Rectal smooth muscle tissue (tissue), 1 donor: Measurements from ENCODE around the gene HYDIN.

Source experiments
- H3K27ac ChIP-seq: one replicate; pipeline ENCODE4 v1.7.0; 2013; ENCODE audit warnings: low read depth, low read length, inconsistent platforms
- H3K27me3 ChIP-seq: one replicate; pipeline ENCODE4 v1.7.0; 2013; ENCODE audit warnings: low read length; ENCODE audit not compliant: control insufficient read depth, insufficient read depth
- H3K36me3 ChIP-seq: one replicate; pipeline ENCODE4 v1.7.0; 2013; ENCODE audit warnings: low read length; ENCODE audit not compliant: control insufficient read depth, insufficient read depth
- H3K4me1 ChIP-seq: one replicate; pipeline ENCODE4 v1.7.0; 2013; ENCODE audit warnings: low read length; ENCODE audit not compliant: control insufficient read depth, insufficient read depth
- H3K4me3 ChIP-seq: one replicate; pipeline ENCODE4 v1.7.0; 2013; ENCODE audit warnings: low read length
- H3K9ac ChIP-seq: one replicate; pipeline ENCODE4 v1.7.0; 2013; ENCODE audit warnings: low read length

Gene HYDIN

GRCh38 chr16:71230122-71230845 is at the start of gene HYDIN:
TSS of gene HYDIN (minus strand) at chr16:71230722. CDS start at chr16:71186895, 43,827 bp downstream.
- Histone ChIP-seq H3K27ac (no peak within 1 kb of the TSS), H3K36me3 (no peaks in the 10 kb centered on the region), H3K4me1 (no peaks in the 10 kb centered on the region), H3K4me3 (no peak within 1 kb of the TSS), H3K27me3 (no peaks in the 10 kb centered on the region), H3K9ac (no peak within 1 kb of the TSS)

DNA sequence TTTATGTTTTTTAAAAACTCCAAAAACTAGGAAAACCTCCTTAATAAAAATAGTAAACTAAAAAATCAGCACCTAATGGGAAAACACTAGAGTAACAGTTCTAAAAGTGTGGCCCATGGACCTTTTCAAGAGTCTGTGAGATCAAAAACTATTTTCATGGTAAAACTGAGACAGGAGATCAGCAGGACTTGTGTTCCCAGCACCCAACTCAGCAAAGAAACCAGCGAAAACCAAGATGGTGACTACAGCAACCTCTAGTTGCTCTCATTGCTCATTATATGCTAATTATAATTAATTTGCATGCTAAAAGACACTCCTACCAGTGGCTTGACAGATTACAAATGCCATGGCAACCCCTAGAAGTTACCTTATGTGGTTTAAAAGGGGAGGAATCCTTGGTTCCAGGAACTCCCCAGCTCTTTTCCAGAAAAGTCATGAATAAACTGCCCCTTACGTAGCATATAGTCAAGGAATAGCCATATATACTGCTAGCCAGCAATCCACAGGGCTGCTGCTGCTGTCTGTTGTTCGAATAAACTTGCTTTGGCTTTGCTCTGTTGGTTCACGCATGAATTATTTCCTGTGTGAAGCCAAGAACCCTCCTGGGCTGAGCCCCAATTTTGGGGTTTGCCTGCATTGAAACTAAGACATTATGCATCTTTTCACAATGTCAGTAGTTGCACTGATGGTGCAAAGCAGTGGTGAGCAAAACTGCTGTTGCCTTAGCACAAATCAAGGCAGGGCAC is 46.2 kb upstream of the HYDIN start:
- no peak overlapping the region for H3K27ac ChIP-seq
- no peaks in the 10 kb centered on the region for H3K36me3 ChIP-seq
- H3K4me1 ChIP-seq: no peaks in the 10 kb centered on the region
- no peak overlapping the region for H3K9ac ChIP-seq
- H3K27me3 ChIP-seq: no peaks in the 10 kb centered on the region
- no peak overlapping the region for H3K4me3 ChIP-seq

DNA sequence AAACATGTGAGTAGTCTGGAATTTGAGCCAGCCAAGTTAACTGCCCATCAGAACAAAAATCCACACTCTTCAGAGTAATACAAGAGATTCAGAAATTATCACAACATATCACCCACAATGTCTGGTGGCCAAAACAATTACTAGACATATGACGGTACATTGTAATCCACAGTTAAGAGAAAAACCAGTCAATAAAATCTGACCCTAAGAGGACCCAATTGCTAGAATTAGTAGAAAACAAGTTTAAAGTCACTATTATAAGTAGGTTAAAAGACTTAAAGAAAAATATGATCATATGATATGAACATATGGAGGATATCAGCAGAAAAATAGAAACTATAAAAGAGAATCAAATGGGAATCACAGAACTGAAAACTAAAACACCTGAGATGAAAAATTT is 42.9 kb upstream of the HYDIN start:
- no peak overlapping the region for H3K4me3 ChIP-seq
- H3K4me1 ChIP-seq: no peaks in the 10 kb centered on the region
- no peak overlapping the region for H3K9ac ChIP-seq
- H3K27ac ChIP-seq: no peak overlapping the region
- no peaks in the 10 kb centered on the region for H3K27me3 ChIP-seq
- no peaks in the 10 kb centered on the region for H3K36me3 ChIP-seq

DNA sequence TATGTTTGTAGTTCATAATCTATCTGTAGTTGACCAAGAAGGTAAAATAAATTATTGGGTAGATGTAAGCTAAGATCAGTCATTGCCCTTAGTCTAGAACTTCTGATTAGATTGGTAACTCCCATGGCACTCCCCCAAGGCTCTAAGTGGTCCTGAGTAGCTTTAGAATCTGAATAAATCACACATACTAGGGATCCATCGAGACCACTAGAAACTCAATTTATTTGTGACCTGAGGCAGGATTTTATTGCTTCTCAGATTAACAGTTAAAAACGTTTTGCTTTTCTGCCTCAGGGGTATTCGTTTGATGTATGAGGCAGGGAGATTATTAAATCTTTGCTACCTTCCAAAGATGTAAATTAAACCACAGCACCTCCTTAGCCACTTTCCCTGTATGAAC is 33.8 kb upstream of the HYDIN start:
- Histone ChIP-seq H3K4me3 (no peak overlapping the region), H3K4me1 (no peaks in the 10 kb centered on the region), H3K27me3 (no peaks in the 10 kb centered on the region), H3K9ac (no peak overlapping the region), H3K36me3 (no peaks in the 10 kb centered on the region), H3K27ac (no peak overlapping the region)

GRCh38 chr16:71263582-71263981 is 33.1 kb upstream of the HYDIN start:
- H3K4me3 ChIP-seq: no peak overlapping the region

DNA sequence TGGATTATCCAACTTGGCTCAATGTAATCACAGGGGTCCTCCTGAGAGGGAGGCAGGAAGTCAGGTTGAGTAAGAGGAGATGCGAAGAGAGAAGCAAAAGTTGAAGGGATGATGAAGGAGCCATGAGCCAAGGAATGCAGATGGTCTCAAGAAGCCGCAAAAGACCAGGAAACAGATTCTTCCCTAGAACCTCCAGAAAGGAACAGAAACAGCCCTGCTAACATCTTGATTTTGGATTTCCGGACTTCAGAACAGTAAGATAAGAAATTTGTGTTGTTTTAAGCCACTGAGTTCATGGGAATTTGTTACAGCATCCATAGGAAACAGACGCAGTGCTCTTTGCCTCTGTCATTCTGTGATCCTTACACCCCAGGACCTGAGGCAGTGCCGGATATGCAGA is 31.9 kb upstream of the HYDIN start:
- Histone ChIP-seq H3K36me3 (no peaks in the 10 kb centered on the region), H3K4me3 (no peak overlapping the region), H3K9ac (no peak overlapping the region), H3K27ac (no peak overlapping the region), H3K4me1 (no peaks in the 10 kb centered on the region), H3K27me3 (no peaks in the 10 kb centered on the region)

More at GRCh38 chr16:71263582-71263981, 33.1 kb upstream of the HYDIN start:
- Histone ChIP-seq H3K27me3 (no peaks in the 10 kb centered on the region), H3K4me1 (no peaks in the 10 kb centered on the region), H3K27ac (no peak overlapping the region), H3K36me3 (no peaks in the 10 kb centered on the region), H3K9ac (no peak overlapping the region)

GRCh38 chr16:71260995-71261394 is 30.5 kb upstream of the HYDIN start:
- H3K9ac ChIP-seq: no peak overlapping the region
- no peaks in the 10 kb centered on the region for H3K36me3 ChIP-seq
- no peak overlapping the region for H3K27ac ChIP-seq
- no peaks in the 10 kb centered on the region for H3K4me1 ChIP-seq
- no peak overlapping the region for H3K4me3 ChIP-seq
- no peaks in the 10 kb centered on the region for H3K27me3 ChIP-seq

GRCh38 chr16:71259086-71259485 is 28.6 kb upstream of the HYDIN start:
- Histone ChIP-seq H3K9ac (no peak overlapping the region), H3K4me1 (no peaks in the 10 kb centered on the region), H3K27ac (no peak overlapping the region), H3K27me3 (no peaks in the 10 kb centered on the region), H3K36me3 (no peaks in the 10 kb centered on the region), H3K4me3 (no peak overlapping the region)

DNA sequence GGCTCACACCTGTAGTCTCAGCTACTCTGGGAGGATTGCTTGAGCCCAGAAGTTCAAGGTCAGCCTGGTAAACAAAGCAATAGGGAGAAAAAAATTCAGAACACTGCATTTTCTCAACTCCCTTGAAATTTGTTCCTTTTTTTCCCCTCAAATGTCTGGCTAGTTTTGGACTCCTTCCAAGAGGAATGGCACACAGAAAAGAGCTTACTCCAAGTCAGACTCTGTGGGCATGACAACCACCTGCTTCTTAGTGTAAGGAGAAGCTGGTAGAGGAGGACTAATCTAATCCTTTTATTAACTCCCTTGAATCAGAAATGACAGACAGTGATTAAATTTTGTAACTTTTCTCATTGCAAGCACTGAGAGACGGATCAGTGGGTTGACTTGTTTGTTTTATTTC is 27.9 kb upstream of the HYDIN start:
- Histone ChIP-seq H3K4me1 (no peaks in the 10 kb centered on the region), H3K4me3 (no peak overlapping the region), H3K27me3 (no peaks in the 10 kb centered on the region), H3K9ac (no peak overlapping the region), H3K27ac (no peak overlapping the region), H3K36me3 (no peaks in the 10 kb centered on the region)

DNA sequence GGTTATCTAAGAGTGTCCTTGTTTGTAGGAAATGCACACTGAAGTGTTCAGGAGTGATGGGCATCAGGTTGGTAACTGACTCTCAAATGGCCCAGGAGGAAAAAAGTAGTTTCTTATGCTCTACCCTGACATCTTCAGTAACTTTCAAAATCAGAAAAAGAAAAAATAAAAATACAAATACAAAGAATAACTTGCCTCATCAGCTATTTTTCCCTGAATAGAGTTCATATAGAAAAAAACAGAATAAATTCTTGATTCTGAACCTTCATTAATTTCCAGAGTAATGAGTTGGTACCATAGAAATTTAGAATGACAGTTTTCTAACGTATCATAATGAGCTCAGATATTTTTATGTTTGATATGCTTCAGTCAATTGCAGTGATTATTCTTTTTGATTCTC is 27.2 kb upstream of the HYDIN start:
- H3K27ac ChIP-seq: no peak overlapping the region
- no peak overlapping the region for H3K4me3 ChIP-seq
- no peaks in the 10 kb centered on the region for H3K4me1 ChIP-seq
- H3K27me3 ChIP-seq: no peaks in the 10 kb centered on the region
- H3K9ac ChIP-seq: no peak overlapping the region
- H3K36me3 ChIP-seq: no peaks in the 10 kb centered on the region

GRCh38 chr16:71255721-71256120 is 25.2 kb upstream of the HYDIN start:
- no peaks in the 10 kb centered on the region for H3K36me3 ChIP-seq
- H3K27me3 ChIP-seq: no peaks in the 10 kb centered on the region
- H3K4me3 ChIP-seq: no peak overlapping the region
- no peak overlapping the region for H3K27ac ChIP-seq
- H3K9ac ChIP-seq: no peak overlapping the region
- H3K4me1 ChIP-seq: no peaks in the 10 kb centered on the region

GRCh38 chr16:71254832-71255525 is 24.5 kb upstream of the HYDIN start:
- Histone ChIP-seq H3K27ac (no peak overlapping the region), H3K4me3 (no peak overlapping the region), H3K9ac (no peak overlapping the region)

More at GRCh38 chr16:71254832-71255525, 24.5 kb upstream of the HYDIN start:
- no peaks in the 10 kb centered on the region for H3K36me3 ChIP-seq
- no peaks in the 10 kb centered on the region for H3K27me3 ChIP-seq
- H3K4me1 ChIP-seq: no peaks in the 10 kb centered on the region
